ENCODE data around the gene WAPL.

DNA sequence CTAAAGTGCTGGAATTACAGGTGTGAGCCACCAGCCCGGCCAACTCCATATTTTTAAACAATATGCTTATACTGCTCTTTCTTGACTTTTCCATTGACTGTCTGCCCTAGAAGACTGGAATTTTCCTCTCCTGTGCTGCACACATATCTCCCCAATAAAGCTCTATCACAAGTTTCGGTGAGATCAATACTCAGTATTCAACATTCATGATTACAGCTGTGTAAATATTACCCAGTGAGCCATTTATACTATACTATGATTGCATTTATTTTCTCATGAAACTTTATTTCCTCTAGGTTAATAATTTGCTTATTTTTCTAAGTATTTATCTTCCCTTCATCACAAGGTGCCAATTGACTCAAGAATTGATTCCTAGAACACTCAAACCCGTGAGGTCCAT is 106.5 kb downstream of the WAPL start:
- TF ChIP-seq, protein P1, sequence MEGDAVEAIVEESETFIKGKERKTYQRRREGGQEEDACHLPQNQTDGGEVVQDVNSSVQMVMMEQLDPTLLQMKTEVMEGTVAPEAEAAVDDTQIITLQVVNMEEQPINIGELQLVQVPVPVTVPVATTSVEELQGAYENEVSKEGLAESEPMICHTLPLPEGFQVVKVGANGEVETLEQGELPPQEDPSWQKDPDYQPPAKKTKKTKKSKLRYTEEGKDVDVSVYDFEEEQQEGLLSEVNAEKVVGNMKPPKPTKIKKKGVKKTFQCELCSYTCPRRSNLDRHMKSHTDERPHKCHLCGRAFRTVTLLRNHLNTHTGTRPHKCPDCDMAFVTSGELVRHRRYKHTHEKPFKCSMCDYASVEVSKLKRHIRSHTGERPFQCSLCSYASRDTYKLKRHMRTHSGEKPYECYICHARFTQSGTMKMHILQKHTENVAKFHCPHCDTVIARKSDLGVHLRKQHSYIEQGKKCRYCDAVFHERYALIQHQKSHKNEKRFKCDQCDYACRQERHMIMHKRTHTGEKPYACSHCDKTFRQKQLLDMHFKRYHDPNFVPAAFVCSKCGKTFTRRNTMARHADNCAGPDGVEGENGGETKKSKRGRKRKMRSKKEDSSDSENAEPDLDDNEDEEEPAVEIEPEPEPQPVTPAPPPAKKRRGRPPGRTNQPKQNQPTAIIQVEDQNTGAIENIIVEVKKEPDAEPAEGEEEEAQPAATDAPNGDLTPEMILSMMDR (IDR thresholded peaks at IDR 0.05): no peak
- no peak for TF ChIP-seq TAF1 (IDR thresholded peaks at IDR 0.05; ENCODE audit: borderline replicate concordance, low read depth, low read length)
- TF ChIP-seq, protein P2, sequence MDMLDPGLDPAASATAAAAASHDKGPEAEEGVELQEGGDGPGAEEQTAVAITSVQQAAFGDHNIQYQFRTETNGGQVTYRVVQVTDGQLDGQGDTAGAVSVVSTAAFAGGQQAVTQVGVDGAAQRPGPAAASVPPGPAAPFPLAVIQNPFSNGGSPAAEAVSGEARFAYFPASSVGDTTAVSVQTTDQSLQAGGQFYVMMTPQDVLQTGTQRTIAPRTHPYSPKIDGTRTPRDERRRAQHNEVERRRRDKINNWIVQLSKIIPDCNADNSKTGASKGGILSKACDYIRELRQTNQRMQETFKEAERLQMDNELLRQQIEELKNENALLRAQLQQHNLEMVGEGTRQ (IDR thresholded peaks at IDR 0.05; ENCODE audit: borderline replicate concordance, low read depth, low read length): no peak
- TF ChIP-seq POLR2AphosphoS5 (IDR thresholded peaks at IDR 0.05; ENCODE audit: low read depth, low read length): no peak
- TF ChIP-seq FOXM1 (IDR thresholded peaks at IDR 0.05; ENCODE audit: low read depth): no peak
- no peak for TF ChIP-seq GABPA (IDR thresholded peaks at IDR 0.05; ENCODE audit: low read depth)
- no peak for TF ChIP-seq CHD2 (IDR thresholded peaks at IDR 0.05; ENCODE audit: low read length, partially characterized antibody)
